Left ventricle myocardium inferior (tissue), 1 donor: ENCODE results near the gene FAM120B. TPM values are rescaled to one million over a fixed set of nuclear protein-coding genes. Genes with fewer than 3 reads are reported as not detected.

Experiments used
- DNase-seq: peaks from one replicate; pipeline ENCODE4 v3.0.0-alpha.2; 2020
- H3K27ac ChIP-seq: fragments of 200-600 bp; replicated peaks from 2 replicates; pipeline ENCODE4 v1.8.0; 2021
- H3K27me3 ChIP-seq: fragments of 200-600 bp; 2 replicates; pipeline ENCODE4 v1.8.0; 2021; ENCODE audit warnings: low read depth
- H3K36me3 ChIP-seq: fragments of 200-600 bp; 2 replicates; pipeline ENCODE4 v1.8.0; 2021
- H3K4me1 ChIP-seq: fragments of 200-600 bp; 2 replicates; pipeline ENCODE4 v1.8.0; 2021
- H3K4me3 ChIP-seq: fragments of 200-600 bp; 2 replicates; pipeline ENCODE4 v1.8.0; 2021; ENCODE audit warnings: mild to moderate bottlenecking, moderate library complexity
- H3K9me3 ChIP-seq: fragments of 200-600 bp; replicated peaks from 2 replicates; pipeline ENCODE4 v1.8.0; 2021
- CTCF ChIP-seq: fragments of 200-600 bp; IDR thresholded peaks from 2 replicates; pipeline ENCODE4 v1.8.0; 2021; ENCODE audit warnings: antibody characterized with exemption, mild to moderate bottlenecking, borderline replicate concordance
- intact Hi-C: fragments of 100-400 bp; cut with micrococcal nuclease; formaldehyde crosslinking; loops from one replicate; pipeline ENCODE4 v1.11.0; 2022
- total RNA-seq: library from RNA; stranded (reverse); fragmentation: NEBNext Ultra II Directional; extraction: Animal tissue kit (Norgen Biotek cat#: 25700); gene quantifications from one replicate; pipeline ENCODE4 v1.2.1, GENCODE V29; 2021
- donor health status: DM: no; HTN: yes; CAD: no; lungs with severe emphysema.

FAM120B gene
- total RNA-seq, 1 donor from 2014 or later, result 20.1 TPM

- Histone ChIP-seq H3K27ac (no peak overlapping the region), H3K4me3 (no peak overlapping the region), H3K27me3 (peaks cover 4% of the 10 kb centered on the region), H3K4me1 (peaks cover 9% of the 10 kb centered on the region), H3K9me3 (no peaks in the 10 kb centered on the region), H3K36me3 (no peaks in the 10 kb centered on the region)
- no peak for TF ChIP-seq CTCF
- no peak for DNase-seq
- intact Hi-C loops, result no loop called here
These were observed 137.6 kb downstream of the FAM120B start for GRCh38 chr6:170444056-170444591.

- peaks cover 4% of the 10 kb centered on the region for H3K27me3 ChIP-seq
- no peak for TF ChIP-seq CTCF
- no peaks in the 10 kb centered on the region for H3K9me3 ChIP-seq
- no peak overlapping the region for H3K4me3 ChIP-seq
- intact Hi-C loops, result no loop called here
- H3K4me1 ChIP-seq, result peaks cover 4% of the 10 kb centered on the region
- no peak overlapping the region for H3K27ac ChIP-seq
- H3K36me3 ChIP-seq, result no peaks in the 10 kb centered on the region
- no peak for DNase-seq
These were observed 138.3 kb downstream of the FAM120B start for GRCh38 chr6:170444811-170445211.

GRCh38 chr6:170445487-170445886 lies 138.9 kb downstream of the FAM120B start:
- no peaks in the 10 kb centered on the region for H3K4me1 ChIP-seq
- intact Hi-C loops, result no loop called here
- no peaks in the 10 kb centered on the region for H3K36me3 ChIP-seq
- no peaks in the 10 kb centered on the region for H3K9me3 ChIP-seq
- TF ChIP-seq CTCF, result no peak
- DNase-seq, result no peak
- no peak overlapping the region for H3K27ac ChIP-seq
- peaks cover 4% of the 10 kb centered on the region for H3K27me3 ChIP-seq
- no peak overlapping the region for H3K4me3 ChIP-seq

- TF ChIP-seq CTCF, result no peak
- H3K4me3 ChIP-seq, result no peak overlapping the region
- H3K36me3 ChIP-seq, result no peaks in the 10 kb centered on the region
- intact Hi-C loops, result no loop called here
- no peak overlapping the region for H3K27ac ChIP-seq
- no peaks in the 10 kb centered on the region for H3K9me3 ChIP-seq
- DNase-seq, result no peak
- peaks cover 4% of the 10 kb centered on the region for H3K27me3 ChIP-seq
- no peaks in the 10 kb centered on the region for H3K4me1 ChIP-seq
These were observed 139.4 kb downstream of the FAM120B start for GRCh38 chr6:170445971-170446370.

GRCh38 chr6:170446841-170447560 lies 140.4 kb downstream of the FAM120B start:
- no peak for DNase-seq
- H3K36me3 ChIP-seq, result no peaks in the 10 kb centered on the region

More at GRCh38 chr6:170446841-170447560, 140.4 kb downstream of the FAM120B start:
- TF ChIP-seq CTCF, result no peak
- Histone ChIP-seq H3K9me3 (no peaks in the 10 kb centered on the region), H3K27me3 (peaks cover 4% of the 10 kb centered on the region), H3K4me1 (no peaks in the 10 kb centered on the region), H3K4me3 (no peak overlapping the region), H3K27ac (no peak overlapping the region)
- intact Hi-C loops, result no loop called here
